ENCODE data around the gene LRRC8B.

DNA sequence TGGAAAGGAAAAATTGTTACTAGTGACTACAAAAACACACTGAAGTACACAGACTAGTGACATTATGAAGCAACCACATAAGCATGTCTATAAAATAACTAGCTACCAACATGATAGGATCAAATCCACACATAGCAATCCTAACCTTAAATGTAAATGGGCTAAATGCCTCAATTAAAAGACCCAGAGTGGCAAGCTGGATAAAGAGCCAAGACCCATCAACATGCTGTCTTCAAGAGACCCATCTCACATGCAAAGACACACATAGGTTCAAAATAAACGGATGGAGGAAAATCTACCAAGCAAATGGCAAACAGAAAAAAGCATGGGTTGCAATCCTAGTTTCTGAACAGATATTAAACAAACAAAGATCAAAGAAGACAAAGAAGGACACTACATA, 49.4 kb upstream of the LRRC8B start:
- TF ChIP-seq, protein P1, sequence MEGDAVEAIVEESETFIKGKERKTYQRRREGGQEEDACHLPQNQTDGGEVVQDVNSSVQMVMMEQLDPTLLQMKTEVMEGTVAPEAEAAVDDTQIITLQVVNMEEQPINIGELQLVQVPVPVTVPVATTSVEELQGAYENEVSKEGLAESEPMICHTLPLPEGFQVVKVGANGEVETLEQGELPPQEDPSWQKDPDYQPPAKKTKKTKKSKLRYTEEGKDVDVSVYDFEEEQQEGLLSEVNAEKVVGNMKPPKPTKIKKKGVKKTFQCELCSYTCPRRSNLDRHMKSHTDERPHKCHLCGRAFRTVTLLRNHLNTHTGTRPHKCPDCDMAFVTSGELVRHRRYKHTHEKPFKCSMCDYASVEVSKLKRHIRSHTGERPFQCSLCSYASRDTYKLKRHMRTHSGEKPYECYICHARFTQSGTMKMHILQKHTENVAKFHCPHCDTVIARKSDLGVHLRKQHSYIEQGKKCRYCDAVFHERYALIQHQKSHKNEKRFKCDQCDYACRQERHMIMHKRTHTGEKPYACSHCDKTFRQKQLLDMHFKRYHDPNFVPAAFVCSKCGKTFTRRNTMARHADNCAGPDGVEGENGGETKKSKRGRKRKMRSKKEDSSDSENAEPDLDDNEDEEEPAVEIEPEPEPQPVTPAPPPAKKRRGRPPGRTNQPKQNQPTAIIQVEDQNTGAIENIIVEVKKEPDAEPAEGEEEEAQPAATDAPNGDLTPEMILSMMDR (IDR thresholded peaks at IDR 0.05): no peak
- no peak for TF ChIP-seq POLR2AphosphoS5 (IDR thresholded peaks at IDR 0.05)
- no peak for TF ChIP-seq POLR2A (IDR thresholded peaks at IDR 0.05)

Measured in breast epithelium (tissue), 3 donors.